SK-N-SH treated with all-trans-retinoic acid at 6 μM for 48 hours (cell line): ENCODE results near the gene ALOX5.

Experiments used
- ATAC-seq: fragments of 200-7000 bp; cut with Tn5 transposase; 3 replicates; pipeline ENCODE4 v1.9.1; 2020; ENCODE audit warnings: mild to moderate bottlenecking, moderate library complexity
- ARNTL ChIP-seq: fragments of 450-650 bp; formaldehyde crosslinking; IDR thresholded peaks from 2 replicates; pipeline ENCODE4 v1.5.0; 2020; ENCODE audit warnings: low read depth, mild to moderate bottlenecking, moderate library complexity, borderline replicate concordance
- BACH2 ChIP-seq: fragments of 250-450 bp; sonication (Bioruptor Pico); IDR thresholded peaks from 2 replicates; pipeline ENCODE4 v1.9.0; 2021; ENCODE audit warnings: mild to moderate bottlenecking, borderline replicate concordance
- ESRRG ChIP-seq: fragments of 250-450 bp; sonication (Bioruptor Pico); IDR thresholded peaks from 2 replicates; pipeline ENCODE4 v1.6.1; 2021; ENCODE audit warnings: mild to moderate bottlenecking
- GLIS3 ChIP-seq: fragments of 250-450 bp; sonication (Bioruptor Pico); IDR thresholded peaks from 2 replicates; pipeline ENCODE4 v1.5.0; 2020; ENCODE audit warnings: mild to moderate bottlenecking, moderate library complexity
- ISL1 ChIP-seq: fragments of 250-450 bp; sonication (Bioruptor Pico); IDR thresholded peaks from 2 replicates; pipeline ENCODE4 v2.1.2; 2022; ENCODE audit warnings: mild to moderate bottlenecking, moderate library complexity
- OSR1 ChIP-seq: fragments of 250-450 bp; sonication (Bioruptor Pico); IDR thresholded peaks from 2 replicates; pipeline ENCODE4 v1.8.0; 2022; ENCODE audit warnings: moderate library complexity, mild to moderate bottlenecking, inconsistent platforms
- PPARA ChIP-seq: fragments of 250-450 bp; sonication (Bioruptor Pico); IDR thresholded peaks from 2 replicates; pipeline ENCODE4 v1.5.0; 2020; ENCODE audit warnings: mild to moderate bottlenecking, borderline replicate concordance
- TCF4 ChIP-seq: fragments of 250-450 bp; sonication (Bioruptor Pico); IDR thresholded peaks from 2 replicates; pipeline ENCODE4 v1.8.0; 2021; ENCODE audit warnings: mild to moderate bottlenecking, moderate library complexity, borderline replicate concordance
- ZC3H10 ChIP-seq: fragments of 250-450 bp; sonication (Bioruptor Pico); IDR thresholded peaks from 2 replicates; pipeline ENCODE4 v1.5.1; 2021; ENCODE audit warnings: mild to moderate bottlenecking, moderate library complexity
- ZFP3 ChIP-seq: fragments of 250-450 bp; sonication (Bioruptor Pico); IDR thresholded peaks from 2 replicates; pipeline ENCODE4 v1.5.0; 2020; ENCODE audit warnings: mild to moderate bottlenecking, moderate library complexity
- ZFP30 ChIP-seq: fragments of 450-650 bp; formaldehyde crosslinking; IDR thresholded peaks from 2 replicates; pipeline ENCODE4 v1.5.0; 2022; ENCODE audit warnings: mild to moderate bottlenecking, moderate library complexity
- ZNF565 ChIP-seq: fragments of 450-650 bp; formaldehyde crosslinking; conservative IDR thresholded peaks from 2 replicates; pipeline ENCODE4 v1.5.0; 2020; ENCODE audit warnings: low read depth, mild to moderate bottlenecking, moderate library complexity
- ZNF70 ChIP-seq: fragments of 450-650 bp; formaldehyde crosslinking; IDR thresholded peaks from 2 replicates; pipeline ENCODE4 v1.5.0; 2020; ENCODE audit warnings: mild to moderate bottlenecking, moderate library complexity
- TF ChIP-seq, protein P1 (sequence below): fragments of 250-450 bp; sonication (Bioruptor Pico); IDR thresholded peaks from 2 replicates; pipeline ENCODE4 v1.5.1; 2021; ENCODE audit warnings: mild to moderate bottlenecking, moderate library complexity
- TF ChIP-seq, protein P2 (sequence below): fragments of 250-450 bp; sonication (Bioruptor Pico); IDR thresholded peaks from 2 replicates; pipeline ENCODE4 v1.8.0; 2021; ENCODE audit warnings: low read depth, mild to moderate bottlenecking, moderate library complexity, borderline replicate concordance
- TF ChIP-seq, protein P3 (sequence below): fragments of 250-450 bp; sonication (Bioruptor Pico); IDR thresholded peaks from 2 replicates; pipeline ENCODE4 v1.8.0; 2020; ENCODE audit warnings: mild to moderate bottlenecking, moderate library complexity, borderline replicate concordance
- TF ChIP-seq, protein P4 (sequence below): fragments of 250-450 bp; sonication (Bioruptor Pico); IDR thresholded peaks from 2 replicates; pipeline ENCODE4 v1.5.1; 2020; ENCODE audit warnings: low read depth, mild to moderate bottlenecking, moderate library complexity
- TF ChIP-seq, protein P5 (sequence below): fragments of 250-450 bp; sonication (Bioruptor Pico); IDR thresholded peaks from 2 replicates; pipeline ENCODE4 v1.5.0; 2020; ENCODE audit warnings: mild to moderate bottlenecking, moderate library complexity

Gene ALOX5

DNA sequence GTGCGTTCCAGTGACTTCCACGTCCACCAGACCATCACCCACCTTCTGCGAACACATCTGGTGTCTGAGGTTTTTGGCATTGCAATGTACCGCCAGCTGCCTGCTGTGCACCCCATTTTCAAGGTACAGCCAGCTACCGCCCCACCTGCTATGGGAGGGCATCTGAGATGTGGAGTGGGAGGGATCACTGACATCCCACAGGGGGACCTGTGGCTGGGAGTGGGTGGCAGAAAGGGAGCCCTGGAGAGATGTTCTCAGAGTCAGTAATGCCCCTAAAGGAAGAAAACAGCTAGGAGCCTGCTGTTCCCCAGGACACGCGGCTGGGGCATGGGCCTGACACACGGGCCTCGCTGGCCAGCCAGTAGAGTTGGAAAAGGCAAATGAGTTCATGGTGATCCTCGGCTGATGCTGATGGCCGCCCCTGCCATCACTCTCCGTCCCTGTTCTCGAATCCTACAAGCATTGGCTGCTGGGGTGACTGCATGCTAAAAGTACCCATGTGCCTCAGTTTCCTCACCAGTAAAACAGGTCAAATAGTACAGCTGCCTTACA is 66.6 kb downstream of the ALOX5 start (continued):
- TF ChIP-seq, protein P1, sequence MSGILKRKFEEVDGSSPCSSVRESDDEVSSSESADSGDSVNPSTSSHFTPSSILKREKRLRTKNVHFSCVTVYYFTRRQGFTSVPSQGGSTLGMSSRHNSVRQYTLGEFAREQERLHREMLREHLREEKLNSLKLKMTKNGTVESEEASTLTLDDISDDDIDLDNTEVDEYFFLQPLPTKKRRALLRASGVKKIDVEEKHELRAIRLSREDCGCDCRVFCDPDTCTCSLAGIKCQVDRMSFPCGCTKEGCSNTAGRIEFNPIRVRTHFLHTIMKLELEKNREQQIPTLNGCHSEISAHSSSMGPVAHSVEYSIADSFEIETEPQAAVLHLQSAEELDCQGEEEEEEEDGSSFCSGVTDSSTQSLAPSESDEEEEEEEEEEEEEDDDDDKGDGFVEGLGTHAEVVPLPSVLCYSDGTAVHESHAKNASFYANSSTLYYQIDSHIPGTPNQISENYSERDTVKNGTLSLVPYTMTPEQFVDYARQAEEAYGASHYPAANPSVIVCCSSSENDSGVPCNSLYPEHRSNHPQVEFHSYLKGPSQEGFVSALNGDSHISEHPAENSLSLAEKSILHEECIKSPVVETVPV (CRISPR knock-in tag) = no peak
- TF ChIP-seq ZNF565 (CRISPR knock-in tag) (no peak), ZFP30 (CRISPR knock-in tag) (no peak), PPARA (CRISPR knock-in tag) (no peak)
- TF ChIP-seq, protein P2, sequence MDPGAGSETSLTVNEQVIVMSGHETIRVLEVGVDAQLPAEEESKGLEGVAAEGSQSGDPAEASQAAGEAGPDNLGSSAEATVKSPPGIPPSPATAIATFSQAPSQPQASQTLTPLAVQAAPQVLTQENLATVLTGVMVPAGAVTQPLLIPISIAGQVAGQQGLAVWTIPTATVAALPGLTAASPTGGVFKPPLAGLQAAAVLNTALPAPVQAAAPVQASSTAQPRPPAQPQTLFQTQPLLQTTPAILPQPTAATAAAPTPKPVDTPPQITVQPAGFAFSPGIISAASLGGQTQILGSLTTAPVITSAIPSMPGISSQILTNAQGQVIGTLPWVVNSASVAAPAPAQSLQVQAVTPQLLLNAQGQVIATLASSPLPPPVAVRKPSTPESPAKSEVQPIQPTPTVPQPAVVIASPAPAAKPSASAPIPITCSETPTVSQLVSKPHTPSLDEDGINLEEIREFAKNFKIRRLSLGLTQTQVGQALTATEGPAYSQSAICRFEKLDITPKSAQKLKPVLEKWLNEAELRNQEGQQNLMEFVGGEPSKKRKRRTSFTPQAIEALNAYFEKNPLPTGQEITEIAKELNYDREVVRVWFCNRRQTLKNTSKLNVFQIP (CRISPR knock-in tag) = no peak

DNA sequence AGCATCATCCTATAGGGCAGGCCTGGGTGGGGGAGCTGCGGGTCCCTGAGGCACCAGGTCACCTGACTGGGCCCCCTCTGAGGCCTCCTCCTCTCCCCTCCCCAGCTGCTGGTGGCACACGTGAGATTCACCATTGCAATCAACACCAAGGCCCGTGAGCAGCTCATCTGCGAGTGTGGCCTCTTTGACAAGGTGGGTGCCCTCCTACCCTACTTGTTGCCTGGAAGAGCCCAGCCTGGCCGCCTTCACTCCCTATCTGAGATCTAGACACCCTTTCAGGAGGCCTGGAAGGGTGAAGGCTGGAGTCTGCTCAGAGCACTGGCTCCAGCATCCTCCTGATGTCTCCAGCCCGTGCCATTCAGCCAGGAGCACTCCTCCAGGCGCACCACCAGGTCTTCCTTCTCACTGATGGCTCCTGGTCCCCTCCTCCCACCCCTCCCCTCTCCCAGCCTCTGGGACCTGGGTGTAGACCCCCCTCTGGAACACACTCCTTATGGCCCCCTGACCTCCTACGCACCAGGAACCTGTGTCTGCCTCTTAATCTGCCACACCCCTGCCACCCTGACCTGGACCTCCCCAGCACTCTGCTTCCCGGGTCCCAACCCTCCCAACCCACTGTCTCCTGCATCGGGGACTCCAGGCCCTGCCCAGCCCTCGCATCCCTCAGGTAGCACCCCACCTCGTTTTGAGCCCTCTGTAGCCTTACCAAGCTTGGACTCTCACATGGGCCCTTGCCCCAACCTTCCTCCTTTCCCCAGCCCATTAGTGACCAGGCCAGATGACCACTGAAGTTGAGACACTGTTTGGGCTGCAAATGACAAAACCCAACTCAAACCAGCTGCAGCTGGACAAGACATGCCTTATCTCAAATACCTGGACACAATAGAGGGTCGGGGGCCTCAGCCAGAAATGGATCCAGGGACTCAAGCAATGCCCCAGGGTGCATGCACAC is 67.5 kb downstream of the ALOX5 start:
- TF ChIP-seq, protein P1 (CRISPR knock-in tag) = no peak
- TF ChIP-seq PPARA (CRISPR knock-in tag) (no peak), ESRRG (no peak), ZC3H10 (no peak), ARNTL (CRISPR knock-in tag) (no peak)
- TF ChIP-seq, protein P3, sequence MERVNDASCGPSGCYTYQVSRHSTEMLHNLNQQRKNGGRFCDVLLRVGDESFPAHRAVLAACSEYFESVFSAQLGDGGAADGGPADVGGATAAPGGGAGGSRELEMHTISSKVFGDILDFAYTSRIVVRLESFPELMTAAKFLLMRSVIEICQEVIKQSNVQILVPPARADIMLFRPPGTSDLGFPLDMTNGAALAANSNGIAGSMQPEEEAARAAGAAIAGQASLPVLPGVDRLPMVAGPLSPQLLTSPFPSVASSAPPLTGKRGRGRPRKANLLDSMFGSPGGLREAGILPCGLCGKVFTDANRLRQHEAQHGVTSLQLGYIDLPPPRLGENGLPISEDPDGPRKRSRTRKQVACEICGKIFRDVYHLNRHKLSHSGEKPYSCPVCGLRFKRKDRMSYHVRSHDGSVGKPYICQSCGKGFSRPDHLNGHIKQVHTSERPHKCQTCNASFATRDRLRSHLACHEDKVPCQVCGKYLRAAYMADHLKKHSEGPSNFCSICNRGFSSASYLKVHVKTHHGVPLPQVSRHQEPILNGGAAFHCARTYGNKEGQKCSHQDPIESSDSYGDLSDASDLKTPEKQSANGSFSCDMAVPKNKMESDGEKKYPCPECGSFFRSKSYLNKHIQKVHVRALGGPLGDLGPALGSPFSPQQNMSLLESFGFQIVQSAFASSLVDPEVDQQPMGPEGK (CRISPR knock-in tag) = no peak
- TF ChIP-seq, all 23 proteins: peak for 0
- ATAC-seq = no peak

DNA sequence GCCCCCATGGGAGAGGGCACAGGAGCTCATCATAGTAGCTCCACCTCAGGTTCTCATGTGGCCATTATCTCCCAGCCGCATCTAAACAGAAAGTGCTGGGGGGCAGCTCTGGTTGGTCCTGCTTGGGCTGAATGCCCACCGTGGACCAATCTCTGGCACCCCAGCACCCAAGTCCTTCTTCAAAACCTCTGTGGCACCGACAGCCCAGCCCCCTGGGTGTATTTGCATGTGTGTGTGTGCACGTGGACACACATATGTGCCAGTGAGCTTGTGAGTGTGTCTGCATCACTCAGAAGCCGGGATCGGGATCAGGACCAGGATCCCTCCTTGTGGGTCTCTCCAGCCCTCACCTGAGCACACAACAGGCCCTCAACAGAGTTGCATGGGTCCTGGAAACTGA is 68.2 kb downstream of the ALOX5 start:
- ATAC-seq = no peak
- TF ChIP-seq TCF4 (CRISPR knock-in tag) (no peak), ZFP3 (CRISPR knock-in tag) (no peak), ZFP30 (CRISPR knock-in tag) (no peak), ZC3H10 (no peak)

DNA sequence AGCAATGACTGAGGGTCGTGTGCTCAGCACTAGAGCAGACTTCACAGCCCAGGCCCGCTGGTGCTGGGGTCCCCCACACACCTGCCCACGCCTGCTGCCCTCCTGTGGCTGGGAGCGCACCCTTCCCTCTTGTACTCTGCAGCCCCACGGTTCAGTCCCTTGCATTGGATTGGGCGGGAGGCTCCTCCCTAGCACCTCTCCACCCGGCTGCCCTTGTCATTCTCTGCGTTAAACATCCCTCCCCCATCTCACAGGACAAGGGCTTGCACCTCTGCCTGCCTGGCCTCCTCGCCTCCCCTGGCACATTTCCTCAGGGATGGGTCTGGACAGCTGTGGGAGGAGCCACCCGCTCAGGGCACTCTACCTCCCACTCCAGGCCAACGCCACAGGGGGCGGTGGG is 68.6 kb downstream of the ALOX5 start:
- TF ChIP-seq, protein P4, sequence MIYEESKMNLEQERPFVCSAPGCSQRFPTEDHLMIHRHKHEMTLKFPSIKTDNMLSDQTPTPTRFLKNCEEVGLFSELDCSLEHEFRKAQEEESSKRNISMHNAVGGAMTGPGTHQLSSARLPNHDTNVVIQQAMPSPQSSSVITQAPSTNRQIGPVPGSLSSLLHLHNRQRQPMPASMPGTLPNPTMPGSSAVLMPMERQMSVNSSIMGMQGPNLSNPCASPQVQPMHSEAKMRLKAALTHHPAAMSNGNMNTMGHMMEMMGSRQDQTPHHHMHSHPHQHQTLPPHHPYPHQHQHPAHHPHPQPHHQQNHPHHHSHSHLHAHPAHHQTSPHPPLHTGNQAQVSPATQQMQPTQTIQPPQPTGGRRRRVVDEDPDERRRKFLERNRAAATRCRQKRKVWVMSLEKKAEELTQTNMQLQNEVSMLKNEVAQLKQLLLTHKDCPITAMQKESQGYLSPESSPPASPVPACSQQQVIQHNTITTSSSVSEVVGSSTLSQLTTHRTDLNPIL = no peak
- no peak for TF ChIP-seq ZNF70 (CRISPR knock-in tag)
- TF ChIP-seq ARNTL (CRISPR knock-in tag) = no peak
- TF ChIP-seq, protein P3 (CRISPR knock-in tag) = no peak
- TF ChIP-seq, protein P5, sequence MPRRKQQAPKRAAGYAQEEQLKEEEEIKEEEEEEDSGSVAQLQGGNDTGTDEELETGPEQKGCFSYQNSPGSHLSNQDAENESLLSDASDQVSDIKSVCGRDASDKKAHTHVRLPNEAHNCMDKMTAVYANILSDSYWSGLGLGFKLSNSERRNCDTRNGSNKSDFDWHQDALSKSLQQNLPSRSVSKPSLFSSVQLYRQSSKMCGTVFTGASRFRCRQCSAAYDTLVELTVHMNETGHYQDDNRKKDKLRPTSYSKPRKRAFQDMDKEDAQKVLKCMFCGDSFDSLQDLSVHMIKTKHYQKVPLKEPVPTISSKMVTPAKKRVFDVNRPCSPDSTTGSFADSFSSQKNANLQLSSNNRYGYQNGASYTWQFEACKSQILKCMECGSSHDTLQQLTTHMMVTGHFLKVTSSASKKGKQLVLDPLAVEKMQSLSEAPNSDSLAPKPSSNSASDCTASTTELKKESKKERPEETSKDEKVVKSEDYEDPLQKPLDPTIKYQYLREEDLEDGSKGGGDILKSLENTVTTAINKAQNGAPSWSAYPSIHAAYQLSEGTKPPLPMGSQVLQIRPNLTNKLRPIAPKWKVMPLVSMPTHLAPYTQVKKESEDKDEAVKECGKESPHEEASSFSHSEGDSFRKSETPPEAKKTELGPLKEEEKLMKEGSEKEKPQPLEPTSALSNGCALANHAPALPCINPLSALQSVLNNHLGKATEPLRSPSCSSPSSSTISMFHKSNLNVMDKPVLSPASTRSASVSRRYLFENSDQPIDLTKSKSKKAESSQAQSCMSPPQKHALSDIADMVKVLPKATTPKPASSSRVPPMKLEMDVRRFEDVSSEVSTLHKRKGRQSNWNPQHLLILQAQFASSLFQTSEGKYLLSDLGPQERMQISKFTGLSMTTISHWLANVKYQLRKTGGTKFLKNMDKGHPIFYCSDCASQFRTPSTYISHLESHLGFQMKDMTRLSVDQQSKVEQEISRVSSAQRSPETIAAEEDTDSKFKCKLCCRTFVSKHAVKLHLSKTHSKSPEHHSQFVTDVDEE (CRISPR knock-in tag) = no peak
- TF ChIP-seq GLIS3 (CRISPR knock-in tag) = no peak
- no peak for TF ChIP-seq ISL1 (CRISPR knock-in tag)
- TF ChIP-seq, protein P2 (CRISPR knock-in tag) = no peak
- TF ChIP-seq ZC3H10 = no peak
- TF ChIP-seq BACH2 (CRISPR knock-in tag) = no peak
- no peak for TF ChIP-seq OSR1 (CRISPR knock-in tag)
- no peak for ATAC-seq
